Kidney capillary endothelial cell (primary cell): ENCODE results near the gene TRIM37.
"Not testable (repeated sequence)": the region's sequence is repeated elsewhere in the genome, so short reads cannot be mapped to it uniquely, and the experiment has no call there.

Source experiments
- DNase-seq: peaks from one replicate; pipeline ENCODE4 v3.0.0-alpha.2; 2018; ENCODE audit warnings: low spot score

TRIM37 gene

DNA sequence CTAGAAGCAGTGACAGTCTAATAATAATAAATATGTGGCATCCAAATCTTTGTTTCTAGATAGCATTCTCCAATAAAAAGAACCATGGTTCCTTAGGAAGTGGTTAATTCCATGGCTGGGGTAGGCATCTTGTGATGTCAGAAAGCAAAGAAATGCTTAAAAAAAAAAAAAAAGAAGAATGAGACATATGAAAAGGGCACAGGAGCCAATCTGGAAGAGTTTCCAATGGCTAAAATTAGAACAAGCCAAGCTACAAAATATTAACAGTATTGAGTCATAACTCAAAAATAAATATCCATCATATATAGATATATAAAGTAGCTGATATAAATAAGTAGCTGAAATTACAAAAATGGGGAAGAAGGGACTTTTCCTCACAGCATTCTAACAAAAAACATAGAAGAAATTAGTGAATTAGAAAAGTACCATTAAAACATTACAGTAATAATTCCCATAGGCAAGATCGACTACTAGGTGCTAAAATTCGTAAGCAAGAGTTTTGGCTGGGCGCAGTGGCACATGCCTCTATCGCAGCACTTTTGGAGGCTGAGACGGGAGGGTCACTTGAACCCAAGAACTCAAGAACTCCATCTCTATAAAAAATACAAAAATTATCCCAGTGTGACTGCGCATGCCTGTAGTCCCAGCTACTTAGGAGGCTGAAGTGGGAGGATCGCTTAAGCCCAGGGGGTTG is 111.3 kb downstream of the TRIM37 start:
- DNase-seq: no peak

DNA sequence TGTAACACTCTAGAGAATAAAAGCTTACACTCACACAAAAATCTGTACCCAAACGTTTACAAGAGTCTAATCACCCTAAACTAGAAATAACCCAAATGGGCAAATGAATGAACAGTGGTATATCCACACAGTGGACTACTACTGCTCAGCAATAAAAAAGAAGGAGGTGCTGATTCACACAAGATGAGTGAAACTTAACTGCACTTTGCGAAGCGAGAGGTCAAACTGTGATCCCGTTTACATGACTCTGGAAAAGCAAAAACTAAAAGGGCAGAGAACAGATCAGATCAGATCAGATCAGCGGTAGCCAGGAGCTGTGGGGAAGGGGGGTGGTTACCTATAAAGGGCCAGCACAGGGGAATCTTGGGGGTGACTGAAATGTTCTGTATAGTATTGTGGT is 113.4 kb downstream of the TRIM37 start:
- no peak for DNase-seq

DNA sequence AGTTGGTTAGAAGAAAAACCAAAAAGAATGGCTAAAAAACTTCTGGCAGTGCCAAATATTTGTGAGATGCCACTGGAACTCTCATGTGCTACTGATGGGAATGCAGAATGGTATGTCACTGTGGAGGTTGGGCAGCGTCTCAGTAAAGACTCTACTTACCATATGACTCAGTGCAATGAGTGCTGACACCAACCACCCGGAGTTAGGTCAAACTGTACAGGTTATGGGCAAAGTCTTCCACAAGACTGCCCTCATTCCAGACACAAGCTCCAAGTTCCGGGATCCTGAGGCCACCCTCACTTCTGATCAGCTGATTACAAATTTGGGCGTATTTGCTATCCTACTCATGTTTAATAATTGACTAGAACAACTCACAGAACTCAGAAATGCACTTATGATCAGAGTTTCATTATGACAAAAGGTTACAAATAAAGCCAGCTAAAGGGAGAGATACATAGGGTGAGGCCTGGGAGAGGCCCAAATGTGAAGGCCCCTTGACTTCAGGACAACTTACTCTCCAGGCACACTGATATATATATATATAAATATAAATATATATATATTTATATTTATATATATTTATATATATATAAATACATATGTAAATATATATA is 114.9 kb downstream of the TRIM37 start:
- no peak for DNase-seq

DNA sequence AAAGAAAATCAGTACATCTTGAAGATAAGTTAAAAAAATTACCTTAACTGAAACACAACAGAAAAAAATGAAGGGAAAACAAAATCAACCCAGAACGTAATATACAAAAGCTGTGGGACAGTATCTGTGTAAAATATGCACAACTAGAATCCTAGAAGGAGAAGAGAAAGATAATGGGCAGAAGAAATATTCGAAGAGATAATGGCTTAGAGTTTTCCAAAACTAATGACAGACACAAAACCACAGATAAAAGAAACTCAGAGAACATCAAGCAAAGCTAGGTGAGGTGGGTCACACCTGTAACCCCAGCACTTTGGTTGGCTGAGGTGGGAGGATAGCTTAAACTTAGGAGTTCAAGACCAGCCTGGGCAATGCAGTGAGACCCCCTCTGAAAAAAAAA is 117.1 kb downstream of the TRIM37 start:
- DNase-seq: no peak

DNA sequence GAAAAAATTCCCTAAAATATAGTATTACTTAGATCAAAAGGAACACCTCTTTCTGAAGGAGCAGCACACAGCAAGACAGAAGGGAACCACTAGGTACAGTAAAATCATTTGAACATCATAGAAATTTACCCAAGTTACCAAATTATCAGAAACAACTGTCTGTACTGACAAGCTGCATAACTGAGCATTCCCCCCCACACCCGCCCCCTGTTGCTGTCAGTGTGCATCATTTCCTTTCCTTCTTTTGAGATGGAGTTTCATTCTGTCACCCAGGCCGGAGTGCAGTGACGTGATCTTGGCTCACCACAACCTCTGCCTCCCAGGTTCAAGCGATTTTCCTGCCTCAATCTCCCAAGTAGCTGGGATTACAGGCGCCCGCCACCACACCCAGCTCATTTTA is 120.7 kb downstream of the TRIM37 start:
- peak; percentile 21 for DNase-seq

DNA sequence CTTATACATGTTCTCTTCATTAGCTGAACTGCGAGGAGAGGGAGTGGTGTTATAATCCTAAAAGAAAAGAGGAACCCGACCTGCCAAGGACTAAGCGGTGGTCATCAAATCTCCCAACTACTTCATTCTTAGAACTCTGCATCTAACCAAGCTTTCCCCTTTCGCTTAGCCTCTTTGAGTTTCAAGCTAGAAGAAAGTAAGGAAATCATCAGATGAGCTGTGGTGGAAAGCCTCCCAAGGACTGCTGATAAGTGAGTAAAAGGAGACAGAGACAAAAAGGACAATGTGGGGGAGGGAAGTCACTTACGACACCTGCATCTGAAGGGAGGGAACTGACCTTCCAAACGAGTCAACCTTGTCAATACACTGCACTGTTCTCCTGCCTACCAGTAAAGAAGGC is 121.3 kb downstream of the TRIM37 start:
- DNase-seq: no peak

DNA sequence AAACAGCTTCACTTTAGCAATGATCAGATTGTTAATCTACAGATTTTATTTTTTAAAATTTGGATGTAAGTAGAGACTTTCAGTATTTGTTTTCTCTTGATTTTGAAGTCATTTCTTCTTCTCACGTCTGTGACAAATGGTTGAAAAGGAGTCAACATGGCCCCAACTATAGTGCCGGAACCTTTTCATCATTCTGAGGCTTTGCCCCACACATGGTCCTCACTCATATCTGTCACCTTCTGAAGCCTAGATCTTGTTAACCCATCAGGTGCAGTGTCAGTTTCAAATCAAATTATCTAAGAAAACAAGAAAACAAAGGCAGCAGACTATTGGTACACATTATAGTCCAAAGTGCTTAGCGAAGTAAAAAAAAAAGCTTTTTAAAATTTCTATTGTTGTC is 124.1 kb downstream of the TRIM37 start:
- no peak for DNase-seq

DNA sequence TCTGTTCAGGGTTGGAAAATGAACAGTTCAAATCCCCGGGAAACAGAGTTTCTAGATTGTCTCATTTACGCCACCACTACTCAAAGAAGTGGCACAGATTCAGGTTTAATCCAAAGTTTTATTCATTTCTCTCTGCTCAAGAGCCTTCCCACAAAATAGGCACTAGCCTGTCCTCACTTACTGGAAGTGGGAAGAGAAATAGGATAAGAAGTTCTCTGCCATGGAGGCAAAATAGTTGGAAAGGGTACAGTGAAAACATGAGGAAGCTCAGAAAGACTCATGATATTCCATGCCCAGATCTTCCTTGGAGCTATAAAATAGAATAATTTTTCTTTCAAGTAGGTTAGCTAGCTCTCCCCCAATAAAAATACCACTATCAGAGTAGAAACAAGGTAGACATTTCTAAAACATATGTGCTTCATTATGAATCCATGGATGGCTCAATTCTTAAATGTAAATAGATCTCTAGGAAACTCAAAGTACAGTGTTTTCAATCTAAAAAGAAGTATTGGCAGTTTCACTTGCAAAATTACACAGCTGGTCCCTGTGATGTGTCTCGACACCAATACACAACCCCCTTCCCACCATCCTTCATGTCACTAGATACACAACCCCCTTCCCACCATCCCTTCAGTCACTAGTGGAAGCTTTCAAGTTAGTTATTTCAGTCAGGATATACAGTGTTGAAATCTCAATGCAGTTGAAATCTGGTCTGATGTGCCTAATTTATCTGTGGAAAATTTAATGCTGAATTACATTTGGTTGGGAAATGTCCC is 125.8 kb downstream of the TRIM37 start:
- no peak for DNase-seq

DNA sequence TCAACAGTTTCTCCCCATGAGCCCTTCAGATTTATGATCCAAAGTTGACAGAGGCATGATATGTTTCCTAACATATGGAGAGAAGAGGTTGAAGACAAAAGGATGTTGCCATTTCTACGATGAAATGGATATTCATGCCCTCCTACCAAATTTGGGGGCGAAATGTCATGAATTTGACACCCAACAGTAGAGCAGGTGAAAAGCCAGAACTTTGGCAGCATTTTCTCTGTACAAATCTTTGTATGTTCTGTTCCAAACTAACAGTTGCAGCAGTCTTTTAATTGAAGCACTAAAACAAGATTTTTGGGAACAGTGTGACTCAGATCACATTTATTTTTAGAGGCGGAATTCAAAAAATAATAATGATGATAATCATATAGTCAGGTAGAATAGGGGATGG is 130.1 kb downstream of the TRIM37 start:
- DNase-seq: no peak

DNA sequence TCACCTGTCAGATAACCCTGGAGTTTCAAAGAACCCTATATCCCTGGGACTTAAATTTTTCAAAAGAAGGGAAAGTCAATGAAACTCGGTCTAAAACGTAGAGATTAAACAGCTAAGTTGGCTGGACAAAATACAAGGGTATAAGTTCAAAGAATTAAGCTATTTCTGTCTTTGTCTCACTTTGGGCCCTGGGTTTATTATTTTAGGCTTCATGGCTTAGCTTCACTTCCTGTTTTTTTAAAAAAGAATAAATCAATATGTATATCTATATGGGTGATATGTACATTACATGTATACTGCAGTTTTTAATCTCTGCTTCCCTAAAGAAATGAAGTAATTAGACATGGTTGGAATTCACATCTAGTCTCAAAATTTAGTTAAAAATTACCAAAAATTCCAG is 132.3 kb downstream of the TRIM37 start:
- DNase-seq: no peak

DNA sequence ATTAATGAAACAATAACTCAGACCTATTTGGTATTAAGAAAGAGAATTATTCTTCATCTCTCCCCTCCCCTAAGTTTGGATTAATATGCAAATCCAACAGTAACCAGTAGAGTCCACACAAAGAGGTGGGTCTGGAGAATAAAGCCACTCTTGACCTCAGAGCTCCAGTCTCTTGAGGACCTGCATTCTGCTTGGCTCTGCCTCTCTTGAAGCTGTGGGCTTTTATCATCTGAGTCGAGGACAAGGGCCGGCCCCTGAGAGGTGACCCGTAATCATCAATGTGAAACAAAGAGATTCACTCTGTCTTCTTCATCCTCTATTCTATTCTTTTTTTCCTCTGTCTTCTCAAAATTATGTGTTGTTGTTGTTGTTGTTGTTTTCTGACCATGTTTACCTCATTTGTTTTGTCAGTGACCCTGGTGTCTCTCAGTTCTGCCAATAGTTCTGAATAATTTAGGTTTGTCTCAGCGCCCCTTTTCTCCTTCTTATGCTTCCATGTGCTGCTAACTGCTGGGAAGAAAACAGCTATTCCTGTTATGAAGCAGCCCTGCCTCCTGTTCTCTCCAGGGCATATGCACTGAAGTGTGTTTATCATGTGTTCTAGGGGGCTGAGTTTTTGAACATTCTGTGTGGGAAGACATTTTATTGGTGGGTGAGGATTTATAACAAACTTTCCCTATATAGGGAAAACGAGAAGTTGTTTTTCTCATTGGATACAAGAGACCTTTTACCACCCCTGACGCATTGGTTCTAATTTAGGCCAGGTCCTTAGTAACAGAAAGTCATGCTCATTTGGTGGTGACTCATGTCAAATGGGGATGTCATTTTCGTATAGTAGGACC is 135.8 kb downstream of the TRIM37 start:
- DNase-seq: no peak

DNA sequence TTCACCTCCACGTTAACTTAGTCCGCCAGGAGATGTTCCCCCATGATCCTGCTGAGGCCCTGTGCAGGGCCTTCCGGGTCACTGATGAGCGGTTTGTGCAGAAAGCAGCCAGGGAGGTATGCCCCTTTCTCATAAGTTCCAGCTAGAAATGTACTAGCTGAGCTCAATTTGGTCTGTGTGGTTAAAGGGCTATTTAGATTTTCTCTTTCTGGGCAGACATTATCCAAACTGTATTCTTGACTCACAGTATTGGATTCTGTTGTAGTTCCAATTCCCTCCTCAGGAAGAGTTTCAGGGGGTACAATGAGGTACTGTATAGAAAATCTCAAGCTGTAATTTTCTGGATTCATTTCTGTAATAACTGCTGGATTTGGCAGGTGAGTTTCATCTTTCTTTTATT is 137.1 kb downstream of the TRIM37 start:
- DNase-seq: no peak

DNA sequence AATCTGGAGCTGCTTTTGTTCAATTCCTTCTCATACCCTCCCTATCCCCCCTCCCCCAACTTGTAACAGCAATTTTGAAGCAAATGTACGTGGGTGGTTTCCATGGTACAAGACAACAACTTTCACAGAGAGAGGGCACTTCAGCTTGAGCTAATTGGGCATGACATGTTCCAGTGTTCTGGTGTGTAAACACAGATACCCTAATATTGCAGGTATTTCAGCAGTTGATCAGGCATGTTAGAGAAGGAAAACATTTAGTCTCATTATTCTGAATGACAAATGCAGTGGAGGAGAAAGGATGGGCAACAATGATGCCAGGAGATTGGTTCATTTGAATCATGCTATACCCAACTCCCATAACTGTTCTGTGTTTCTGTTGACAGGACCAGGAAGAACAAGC is 137.5 kb downstream of the TRIM37 start:
- DNase-seq: no peak

DNA sequence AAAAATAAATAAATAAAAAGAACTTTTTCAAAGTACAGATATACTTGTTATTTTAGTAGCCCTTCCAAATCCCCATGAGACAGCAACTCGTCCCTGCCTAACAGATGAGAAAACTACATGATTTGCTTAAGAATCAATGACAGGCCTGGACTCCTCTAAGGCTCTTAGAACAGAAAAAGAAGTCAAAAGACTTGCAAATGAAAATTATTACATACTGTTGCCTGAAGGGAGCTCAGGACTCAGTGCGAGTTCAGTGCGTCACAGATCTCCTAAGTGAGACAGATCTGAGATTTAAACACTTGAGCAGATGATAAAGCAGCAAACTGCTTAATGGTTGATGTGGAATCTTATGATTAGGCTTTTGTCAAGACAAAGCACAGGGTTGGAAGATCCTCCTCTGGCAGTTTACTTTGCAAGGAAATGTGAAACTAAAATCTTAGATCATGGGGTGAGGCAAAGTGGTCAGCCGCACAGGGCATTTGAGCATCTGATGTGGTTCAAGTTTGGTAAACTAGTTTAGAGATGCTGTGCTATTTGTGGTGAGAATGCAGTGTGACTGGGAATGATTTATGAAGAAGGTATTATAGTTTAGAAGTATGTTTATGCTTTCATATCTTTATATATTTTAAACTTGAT is 138.1 kb downstream of the TRIM37 start:
- no peak for DNase-seq

DNA sequence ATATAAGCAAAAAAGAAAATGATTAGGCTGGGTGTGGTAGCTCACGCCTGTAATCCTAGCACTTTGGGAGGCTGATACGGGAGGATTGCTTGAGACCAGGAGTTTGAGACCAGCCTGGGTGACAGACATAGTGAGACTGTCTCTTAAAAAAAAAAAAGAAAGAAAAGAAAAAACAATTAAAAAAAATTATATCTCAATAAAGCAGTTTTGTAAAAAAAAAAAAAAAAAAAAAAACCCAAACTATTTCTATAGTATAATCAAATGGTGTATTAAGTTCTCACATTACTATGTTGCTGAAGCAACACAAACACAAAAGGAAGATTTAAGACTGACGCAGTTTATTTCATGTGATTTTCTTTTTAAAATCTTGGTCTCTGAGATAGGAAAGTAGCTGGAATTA is 140.5 kb downstream of the TRIM37 start:
- DNase-seq: no peak

DNA sequence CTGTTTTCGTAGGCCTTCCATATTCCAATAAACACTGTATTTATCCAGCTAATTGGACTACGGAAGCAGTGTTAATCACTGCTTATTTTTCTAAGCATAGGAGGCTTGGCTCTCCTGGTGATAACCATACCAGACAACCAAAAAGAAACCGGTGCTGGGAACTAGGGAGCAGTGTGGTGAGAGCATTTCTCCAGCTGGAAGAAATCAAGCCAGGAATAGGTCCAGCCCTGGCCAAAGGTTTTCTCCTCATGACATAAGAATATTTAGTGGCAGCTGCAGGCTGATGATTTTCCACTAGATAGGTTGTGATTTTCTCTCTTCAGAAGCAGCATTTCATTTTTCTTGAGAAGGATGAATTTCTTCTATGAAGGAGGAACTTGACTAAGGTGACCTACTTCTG is 141.5 kb downstream of the TRIM37 start:
- DNase-seq: no peak

DNA sequence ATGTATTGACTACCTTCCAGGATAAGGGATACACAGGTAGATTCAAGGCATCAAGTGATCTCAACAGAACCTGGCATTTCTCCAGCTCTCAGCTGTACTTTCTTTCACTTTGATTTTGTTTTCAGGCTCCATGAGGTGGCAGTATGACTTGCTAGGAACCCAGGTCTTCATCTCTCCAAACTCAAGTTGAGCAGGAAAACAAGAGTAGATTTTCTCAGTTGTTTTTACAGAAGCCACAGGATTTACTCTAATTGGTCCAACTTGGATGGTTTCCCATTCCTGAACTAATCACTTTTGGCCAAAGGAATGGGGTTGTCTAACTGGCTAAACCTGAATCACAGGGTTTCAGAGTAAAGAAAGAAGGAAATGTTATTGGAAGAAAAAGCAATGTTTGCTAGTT is 146.6 kb downstream of the TRIM37 start:
- DNase-seq: peak; percentile 16

DNA sequence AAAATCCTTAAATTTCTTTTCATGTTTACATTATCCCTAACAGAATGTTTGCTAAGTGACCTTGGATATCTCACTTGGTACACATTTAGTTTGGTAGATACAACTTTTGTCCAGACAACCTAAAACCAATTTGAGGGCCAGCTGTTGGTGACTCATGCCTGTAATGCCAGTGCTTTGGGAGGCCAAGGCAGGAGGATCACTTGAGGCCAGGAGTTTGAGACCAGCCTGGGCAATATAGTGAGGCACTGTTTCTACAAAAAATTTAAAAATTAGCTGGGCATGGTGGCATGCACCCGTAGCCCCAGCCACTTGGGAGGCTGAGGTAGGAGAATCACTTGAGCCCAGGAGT is 149.0 kb downstream of the TRIM37 start:
- DNase-seq: not testable (repeated sequence)

DNA sequence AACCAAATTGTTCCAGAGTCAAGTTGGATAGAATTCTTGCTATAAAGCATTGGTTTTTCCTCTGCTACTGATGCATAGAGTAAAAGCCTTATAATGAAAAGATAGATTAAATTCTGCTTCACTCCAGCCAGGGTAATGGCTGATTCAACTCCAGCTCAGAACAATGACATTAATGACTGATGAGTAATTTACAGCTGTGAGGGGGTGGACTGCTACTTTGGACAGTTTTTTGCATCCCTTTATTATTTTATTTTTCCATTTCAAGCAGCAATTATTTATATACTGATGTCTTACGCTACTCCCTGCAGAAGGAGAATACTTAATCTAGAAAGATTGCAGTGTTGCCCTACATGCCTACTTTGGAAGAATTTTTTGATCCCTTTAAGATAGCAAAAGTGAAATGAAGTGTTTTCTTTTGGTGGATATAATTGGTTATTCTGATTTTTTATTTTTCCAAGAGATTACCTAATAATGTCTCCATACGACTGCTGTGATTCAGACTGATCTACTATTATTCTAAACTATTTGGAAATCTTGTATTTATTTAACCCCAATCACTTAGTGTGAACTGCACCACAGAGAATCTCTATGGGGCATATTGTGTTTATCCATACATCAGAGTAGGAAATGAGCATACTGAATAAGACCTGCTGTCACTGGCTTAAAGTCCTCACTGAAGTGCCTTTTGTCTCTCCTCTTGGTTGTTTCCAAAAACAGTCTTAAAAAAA is 149.5 kb downstream of the TRIM37 start:
- peak; percentile 30 for DNase-seq

DNA sequence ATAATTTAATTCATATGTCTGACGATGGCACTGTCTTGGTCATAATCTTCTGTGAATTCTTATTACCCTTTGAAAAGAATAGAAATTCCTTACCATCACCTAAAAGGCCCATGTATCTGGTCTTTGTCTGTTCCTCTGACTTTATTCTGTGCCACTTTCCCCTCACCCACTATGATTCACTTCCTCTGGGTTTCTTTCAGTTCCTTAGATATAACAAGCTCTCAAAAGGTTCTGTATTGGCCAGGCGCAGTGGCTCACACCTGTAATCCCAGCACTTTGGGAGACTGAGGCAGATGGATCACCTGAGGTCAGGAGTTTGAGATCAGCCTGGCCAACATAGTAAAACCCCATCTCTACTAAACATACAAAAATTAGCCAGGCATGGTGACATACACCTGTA is 152.3 kb downstream of the TRIM37 start:
- not testable (repeated sequence) for DNase-seq

DNA sequence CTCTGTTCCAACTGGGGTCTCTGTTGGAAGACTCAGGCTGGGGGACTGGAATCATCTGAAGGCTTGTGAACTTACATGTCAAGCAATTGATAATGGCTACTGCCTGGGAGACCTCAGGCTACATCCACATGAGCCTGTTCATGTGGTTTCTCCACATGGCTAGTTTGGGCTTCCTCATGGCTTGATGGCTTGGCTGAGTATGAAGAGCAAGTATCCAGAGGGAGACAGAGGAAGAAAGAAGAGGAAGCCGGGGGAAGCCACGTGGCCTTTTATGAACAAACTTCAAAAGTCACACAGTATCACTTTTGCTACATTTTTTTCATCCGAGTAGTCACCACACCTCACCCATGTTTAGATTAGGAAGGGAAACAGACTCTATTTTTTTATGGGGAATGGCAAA is 158.9 kb downstream of the TRIM37 start:
- DNase-seq: no peak
